Thyroid gland (tissue), 4 donors: ENCODE data around the gene AAMDC.

ENCODE experiments used
- POLR2A ChIP-seq, 2 donors: fragments of 450-650 bp; IDR thresholded peaks; one replicate each; pipeline ENCODE4 v1.6.1; 2017; ENCODE audit warnings: antibody characterized with exemption in 2 of 2, mild to moderate bottlenecking in 2 of 2, moderate library complexity in 1 of 2
- TF ChIP-seq, protein P1 (sequence below), 6 experiments: fragments of 200-600 bp in 3 of 6; fragments of 450-650 bp in 3 of 6; sonication (generic) in 3 of 6; IDR thresholded peaks; one replicate each; pipeline ENCODE4 v1.5.1; 2016 to 2019; ENCODE audit warnings: antibody characterized with exemption in 6 of 6, mild to moderate bottlenecking in 2 of 6, inconsistent platforms in 1 of 6, moderate library complexity in 1 of 6

DNA sequence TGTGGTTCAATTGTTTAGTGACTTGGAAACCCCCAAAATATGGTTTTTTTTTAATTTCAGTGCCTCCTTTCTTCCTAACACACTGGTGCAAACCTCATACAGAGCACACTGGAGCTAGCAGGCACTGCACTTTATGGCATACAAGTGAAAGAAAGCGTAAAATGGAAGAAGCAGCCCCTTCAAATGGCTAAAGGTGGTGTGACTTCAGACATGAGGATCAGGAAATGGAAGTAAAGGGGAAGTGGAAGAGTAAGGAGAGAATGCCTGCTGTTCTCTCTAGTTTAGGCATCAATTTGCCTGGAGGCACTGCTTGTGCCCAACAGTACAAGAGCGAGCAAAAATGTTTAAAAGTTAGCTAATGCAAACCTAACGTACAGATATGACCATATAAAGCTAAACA lies 6.1 kb upstream of the AAMDC start:
- TF ChIP-seq, protein P1, sequence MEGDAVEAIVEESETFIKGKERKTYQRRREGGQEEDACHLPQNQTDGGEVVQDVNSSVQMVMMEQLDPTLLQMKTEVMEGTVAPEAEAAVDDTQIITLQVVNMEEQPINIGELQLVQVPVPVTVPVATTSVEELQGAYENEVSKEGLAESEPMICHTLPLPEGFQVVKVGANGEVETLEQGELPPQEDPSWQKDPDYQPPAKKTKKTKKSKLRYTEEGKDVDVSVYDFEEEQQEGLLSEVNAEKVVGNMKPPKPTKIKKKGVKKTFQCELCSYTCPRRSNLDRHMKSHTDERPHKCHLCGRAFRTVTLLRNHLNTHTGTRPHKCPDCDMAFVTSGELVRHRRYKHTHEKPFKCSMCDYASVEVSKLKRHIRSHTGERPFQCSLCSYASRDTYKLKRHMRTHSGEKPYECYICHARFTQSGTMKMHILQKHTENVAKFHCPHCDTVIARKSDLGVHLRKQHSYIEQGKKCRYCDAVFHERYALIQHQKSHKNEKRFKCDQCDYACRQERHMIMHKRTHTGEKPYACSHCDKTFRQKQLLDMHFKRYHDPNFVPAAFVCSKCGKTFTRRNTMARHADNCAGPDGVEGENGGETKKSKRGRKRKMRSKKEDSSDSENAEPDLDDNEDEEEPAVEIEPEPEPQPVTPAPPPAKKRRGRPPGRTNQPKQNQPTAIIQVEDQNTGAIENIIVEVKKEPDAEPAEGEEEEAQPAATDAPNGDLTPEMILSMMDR (IDR thresholded peaks at IDR 0.05): no peak
- TF ChIP-seq POLR2A (IDR thresholded peaks at IDR 0.05): no peak
